Measurements from ENCODE around the gene KHDC4.

GRCh38 chr1:155978973-155979429, 44.8 kb upstream of the KHDC4 start:
- no peak for TF ChIP-seq CTCF (IDR thresholded peaks at IDR 0.05; ENCODE audit: extremely low read depth in 1 of 2, insufficient read depth in 1 of 2, low read depth in 1 of 2, low read length in 2 of 2)
- no peak for TF ChIP-seq FOS (IDR thresholded peaks at IDR 0.05; ENCODE audit: borderline replicate concordance, insufficient read depth, low read length)
- no peak for TF ChIP-seq POLR2A (IDR thresholded peaks at IDR 0.05; ENCODE audit: low read depth, low read length)
- no peak for TF ChIP-seq POLR2AphosphoS5 (IDR thresholded peaks at IDR 0.05; ENCODE audit: insufficient read depth, low read depth, low read length)
- no peak for TF ChIP-seq EZH2 (IDR thresholded peaks at IDR 0.05; ENCODE audit: borderline replicate concordance, low read depth, low read length, severe bottlenecking)
- no peak for TF ChIP-seq MAX (IDR thresholded peaks at IDR 0.05; ENCODE audit: insufficient read depth, insufficient read length)
- no peak for TF ChIP-seq JUN (IDR thresholded peaks at IDR 0.05; ENCODE audit: borderline replicate concordance, insufficient read depth, insufficient read length, low read depth)
- no peak for TF ChIP-seq GATA2 (IDR thresholded peaks at IDR 0.05; ENCODE audit: insufficient read depth, insufficient read length, low read depth, low read length)
- no peak for TF ChIP-seq MYC (IDR thresholded peaks at IDR 0.05; ENCODE audit: low read depth, low read length)

All from endothelial cell of umbilical vein (primary cell).